ENCODE measurements around the gene ACVR1.

ACVR1 gene

GRCh38 chr2:157843081-157843480 is 33.0 kb downstream of the ACVR1 start:
- no peak for DNase-seq (ENCODE audit: low spot score)
- no peak for TF ChIP-seq CTCF (IDR thresholded peaks at IDR 0.05; ENCODE audit: extremely low read depth, missing control alignments)

- TF ChIP-seq CTCF (IDR thresholded peaks at IDR 0.05; ENCODE audit: extremely low read depth, missing control alignments), result no peak
- DNase-seq (ENCODE audit: low spot score), result no peak
Measured at GRCh38 chr2:157842106-157842879, 33.8 kb downstream of the ACVR1 start.

DNA sequence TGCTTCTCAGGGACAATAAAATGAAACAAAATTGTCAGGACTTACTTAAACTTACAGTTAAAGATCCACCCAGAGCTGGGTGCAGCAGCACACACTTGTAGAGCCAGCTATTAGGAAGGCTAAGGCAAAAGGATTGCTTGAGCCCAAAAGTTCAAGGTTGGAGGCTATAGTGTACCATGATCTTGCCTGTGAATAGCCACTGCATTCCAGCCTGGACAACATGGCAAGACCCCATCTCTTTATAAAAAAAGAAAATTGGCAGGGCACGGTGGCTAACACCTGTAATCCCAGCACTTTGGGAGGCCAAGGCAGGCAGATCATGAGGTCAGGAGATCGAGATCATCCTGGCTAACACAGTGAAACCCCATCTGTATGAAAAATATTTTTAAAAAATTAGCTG is 34.6 kb downstream of the ACVR1 start:
- TF ChIP-seq CTCF (IDR thresholded peaks at IDR 0.05; ENCODE audit: extremely low read depth, missing control alignments), result no peak
- DNase-seq (ENCODE audit: low spot score), result no peak

DNA sequence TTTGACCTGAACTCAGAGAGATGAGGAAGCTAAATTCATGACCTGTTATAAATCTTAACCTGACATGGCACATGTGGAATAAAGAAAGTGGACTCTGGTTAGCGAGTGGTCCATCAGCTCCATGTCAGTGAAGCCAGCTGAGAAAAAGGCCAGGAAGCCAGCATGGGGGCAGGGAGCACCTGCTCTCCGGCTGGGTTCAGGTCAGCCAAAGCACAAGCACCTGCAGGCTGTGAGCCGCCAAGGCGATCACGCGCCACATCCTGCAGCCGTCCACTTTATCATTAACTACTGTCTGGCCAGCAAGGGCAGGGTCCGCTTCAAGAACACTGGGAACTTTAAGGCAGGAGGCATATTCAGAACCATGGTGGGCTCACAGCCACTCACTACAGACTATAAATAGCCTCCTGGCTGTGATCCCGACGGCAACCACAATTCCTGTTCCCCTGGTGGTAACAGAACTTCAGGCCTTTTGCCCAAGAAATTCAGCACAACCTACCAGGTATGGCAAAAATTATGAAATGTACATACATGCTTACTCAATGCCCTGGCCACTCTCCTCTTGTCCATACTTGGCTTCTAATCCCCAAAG is 35.5 kb downstream of the ACVR1 start:
- DNase-seq (ENCODE audit: low spot score), result no peak
- no peak for TF ChIP-seq CTCF (IDR thresholded peaks at IDR 0.05; ENCODE audit: extremely low read depth, missing control alignments)

DNA sequence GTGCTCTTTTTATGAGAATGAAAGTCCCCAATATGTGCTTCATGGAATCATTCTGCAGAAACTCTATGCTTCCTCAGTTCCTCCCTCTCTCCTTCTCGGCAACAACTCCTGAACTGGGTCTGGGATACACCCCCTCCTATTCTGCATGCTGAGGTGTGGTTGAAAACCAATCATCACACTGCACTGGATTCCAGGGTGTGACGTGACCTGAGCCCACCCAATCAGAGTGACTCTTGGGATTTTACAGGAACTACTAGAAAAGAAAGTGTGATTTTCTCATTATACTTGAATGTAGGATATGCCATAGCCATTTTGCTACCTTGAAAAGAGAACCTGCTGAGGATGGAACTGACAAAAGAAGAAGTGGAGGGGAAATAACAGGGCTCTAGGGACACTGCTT is 36.3 kb downstream of the ACVR1 start:
- DNase-seq (ENCODE audit: low spot score), result no peak
- TF ChIP-seq CTCF (IDR thresholded peaks at IDR 0.05; ENCODE audit: extremely low read depth, missing control alignments), result no peak

- DNase-seq (ENCODE audit: low spot score), result no peak
- TF ChIP-seq CTCF (IDR thresholded peaks at IDR 0.05; ENCODE audit: extremely low read depth, missing control alignments), result no peak
Measured at GRCh38 chr2:157839162-157839801, 36.8 kb downstream of the ACVR1 start.
